Measurements from ENCODE around the gene R3HDM4.

The R3HDM4 gene

DNA sequence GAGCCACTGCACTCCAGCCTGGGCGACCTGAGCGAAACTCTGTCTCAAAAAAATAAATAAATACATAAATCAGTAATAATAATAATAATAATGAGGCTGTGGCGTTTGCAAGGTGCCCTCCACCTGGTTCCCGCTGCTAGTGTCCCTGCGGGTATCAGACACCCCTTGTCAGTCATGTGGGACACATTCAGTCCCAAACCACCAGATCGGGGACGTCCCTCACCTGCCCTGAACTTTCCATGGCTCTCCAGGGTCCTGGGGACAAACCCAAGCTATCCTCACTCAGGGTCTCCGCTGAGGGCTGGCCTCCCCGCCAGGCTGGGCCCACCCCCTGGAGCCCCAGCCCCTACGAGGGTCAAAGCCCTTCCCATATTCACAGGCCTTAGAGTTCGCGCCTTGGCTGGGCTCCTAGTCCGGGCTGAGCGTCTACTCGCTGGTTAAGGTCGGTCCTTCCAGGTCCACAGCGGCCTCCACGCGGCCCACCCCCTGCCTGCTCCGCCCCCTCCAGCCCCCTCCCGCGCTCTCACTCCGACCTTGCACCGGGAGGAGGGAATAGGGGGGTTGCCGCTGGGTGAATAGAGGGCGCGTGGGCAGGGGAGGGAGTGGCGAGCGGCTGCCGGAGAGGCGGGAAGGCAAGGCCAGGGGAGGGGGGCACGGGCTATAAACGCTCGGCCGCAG lies 3.8 kb upstream of the R3HDM4 start:
- Histone ChIP-seq H3K4ac (ENCODE audit: low read depth, low read length) (no peak overlapping the region), H3K4me3 (ENCODE audit: low read depth, low read length) (no peak overlapping the region), H3K9me3 (ENCODE audit: insufficient read depth, low read depth, low read length) (peaks cover 11% of the 10 kb centered on the region), H3K27me3 (ENCODE audit: insufficient read depth, low read length) (peaks cover 40% of the 10 kb centered on the region), H2BK120ac (ENCODE audit: insufficient read depth, low read length, poor library complexity) (no peak overlapping the region), H3K79me2 (ENCODE audit: control insufficient read depth, insufficient read depth, low read length, poor library complexity) (peaks cover 8% of the 10 kb centered on the region), H3K23ac (ENCODE audit: low read length) (no peak overlapping the region), H4K8ac (ENCODE audit: low read depth, low read length) (no peak overlapping the region), H3K27ac (ENCODE audit: low read depth, low read length) (no peak overlapping the region), H3K14ac (ENCODE audit: low read length) (no peak overlapping the region), H4K12ac (ENCODE audit: low read depth, low read length) (no peak overlapping the region), H3K36me3 (ENCODE audit: control insufficient read depth in 1 of 2, insufficient read depth in 2 of 2, low read length in 2 of 2) (no peaks in the 10 kb centered on the region), H2BK5ac (ENCODE audit: low read depth, low read length, poor library complexity) (no peak overlapping the region), H3K79me1 (ENCODE audit: low read length) (peaks cover 6% of the 10 kb centered on the region), H4K91ac (ENCODE audit: low read depth, low read length) (no peak overlapping the region), H2AFZ (ENCODE audit: insufficient read depth, low read length, poor library complexity) (no peak overlapping the region), H3K18ac (ENCODE audit: low read length) (no peak overlapping the region), H2AK5ac (ENCODE audit: low read length) (no peak overlapping the region), H3K4me1 (ENCODE audit: control insufficient read depth in 1 of 2, insufficient read depth in 2 of 2, low read length in 2 of 2) (peaks cover 10 to 16% of the 10 kb centered on the region in 2 experiments), H3K9ac (ENCODE audit: low read length) (no peak overlapping the region), H2BK12ac (ENCODE audit: low read length) (no peak overlapping the region), H3K4me2 (ENCODE audit: low read length) (peak overlapping the region; percentile 57)
- WGBS (ENCODE audit: extremely low coverage, insufficient coverage, insufficient read length), result no CpG with 5 or more reads among the region's 35 CpGs
- no peak for DNase-seq

DNA sequence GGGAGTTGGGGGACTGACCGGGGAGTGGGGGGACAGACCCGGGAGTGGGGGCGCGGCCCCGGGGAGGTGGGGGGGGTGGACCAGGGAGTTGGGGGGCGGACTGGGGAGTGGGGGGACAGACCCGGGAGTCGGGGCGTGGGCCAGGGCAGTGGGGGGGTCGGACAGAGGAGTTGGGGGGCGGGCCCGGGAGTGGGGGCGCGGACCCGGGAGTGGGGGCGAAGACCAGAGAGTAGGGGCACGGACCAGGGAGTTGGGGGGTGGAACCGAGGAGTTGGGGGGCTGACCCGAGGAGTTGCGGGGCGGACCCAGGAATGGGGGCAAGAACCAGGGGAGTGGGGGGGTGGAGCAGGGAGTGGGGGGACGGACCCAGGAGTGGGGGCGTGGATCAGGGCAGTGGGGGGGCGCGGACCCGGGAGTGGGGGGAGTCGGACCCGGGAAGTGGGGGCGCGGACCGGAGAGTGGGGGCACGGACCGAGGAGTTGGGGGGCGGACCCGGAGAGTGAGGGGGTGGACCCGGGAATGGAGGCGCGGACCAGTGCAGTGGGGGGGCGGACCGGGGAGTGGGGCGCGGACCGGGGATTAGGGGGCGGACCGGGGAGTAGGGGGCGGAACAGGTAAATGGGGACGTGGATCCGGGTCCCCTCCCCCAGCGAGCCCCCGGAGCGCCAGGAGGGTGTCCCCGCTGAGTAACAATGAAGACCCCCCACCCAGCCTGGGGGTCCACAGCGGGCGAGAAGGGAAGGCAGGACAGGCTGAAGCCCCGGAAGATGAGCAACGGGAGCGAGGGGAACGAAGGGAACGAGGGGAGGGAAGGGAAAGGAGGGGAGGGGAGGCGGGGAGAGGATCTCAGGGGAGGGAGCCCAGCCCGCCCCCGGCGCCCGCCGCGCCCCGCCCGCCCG lies 589 bp downstream of the R3HDM4 start:
- peak overlapping the region; percentile 81 for H4K12ac ChIP-seq (ENCODE audit: low read depth, low read length)
- peak overlapping the region; percentile 87 for H4K8ac ChIP-seq (ENCODE audit: low read depth, low read length)
- peaks cover 7 to 20% of the 10 kb centered on the region in 2 experiments for H3K4me1 ChIP-seq (ENCODE audit: control insufficient read depth in 1 of 2, insufficient read depth in 2 of 2, low read length in 2 of 2)
- H3K14ac ChIP-seq (ENCODE audit: low read length), result peak overlapping the region; percentile 97
- H2AK5ac ChIP-seq (ENCODE audit: low read length), result no peak overlapping the region
- no peak for DNase-seq
- H3K27ac ChIP-seq (ENCODE audit: low read depth, low read length), result no peak overlapping the region
- no CpG with 5 or more reads among the region's 69 CpGs for WGBS (ENCODE audit: extremely low coverage, insufficient coverage, insufficient read length)
- peak overlapping the region; percentile 82 for H2BK120ac ChIP-seq (ENCODE audit: insufficient read depth, low read length, poor library complexity)
- H2BK12ac ChIP-seq (ENCODE audit: low read length), result no peak overlapping the region
- peak overlapping the region; percentile 99 for H3K4ac ChIP-seq (ENCODE audit: low read depth, low read length)
- peak overlapping the region; percentile 93 for H3K4me3 ChIP-seq (ENCODE audit: low read depth, low read length)
- H3K9ac ChIP-seq (ENCODE audit: low read length), result peak overlapping the region; percentile 85
- peaks cover 4% of the 10 kb centered on the region for H3K9me3 ChIP-seq (ENCODE audit: insufficient read depth, low read depth, low read length)
- H3K36me3 ChIP-seq (ENCODE audit: control insufficient read depth in 1 of 2, insufficient read depth in 2 of 2, low read length in 2 of 2), result peaks cover 0 to 2% of the 10 kb centered on the region in 2 experiments
- peak overlapping the region; percentile 95 for H4K91ac ChIP-seq (ENCODE audit: low read depth, low read length)
- H3K23ac ChIP-seq (ENCODE audit: low read length), result no peak overlapping the region
- H2AFZ ChIP-seq (ENCODE audit: insufficient read depth, low read length, poor library complexity), result peak overlapping the region; percentile 83
- peaks cover 6% of the 10 kb centered on the region for H3K79me1 ChIP-seq (ENCODE audit: low read length)
- peaks cover 5% of the 10 kb centered on the region for H3K27me3 ChIP-seq (ENCODE audit: insufficient read depth, low read length)
- H2BK5ac ChIP-seq (ENCODE audit: low read depth, low read length, poor library complexity), result peak overlapping the region; percentile 80
- peaks cover 9% of the 10 kb centered on the region for H3K79me2 ChIP-seq (ENCODE audit: control insufficient read depth, insufficient read depth, low read length, poor library complexity)
- H3K4me2 ChIP-seq (ENCODE audit: low read length), result peak overlapping the region; percentile 63
- H3K18ac ChIP-seq (ENCODE audit: low read length), result peak overlapping the region; percentile 91

DNA sequence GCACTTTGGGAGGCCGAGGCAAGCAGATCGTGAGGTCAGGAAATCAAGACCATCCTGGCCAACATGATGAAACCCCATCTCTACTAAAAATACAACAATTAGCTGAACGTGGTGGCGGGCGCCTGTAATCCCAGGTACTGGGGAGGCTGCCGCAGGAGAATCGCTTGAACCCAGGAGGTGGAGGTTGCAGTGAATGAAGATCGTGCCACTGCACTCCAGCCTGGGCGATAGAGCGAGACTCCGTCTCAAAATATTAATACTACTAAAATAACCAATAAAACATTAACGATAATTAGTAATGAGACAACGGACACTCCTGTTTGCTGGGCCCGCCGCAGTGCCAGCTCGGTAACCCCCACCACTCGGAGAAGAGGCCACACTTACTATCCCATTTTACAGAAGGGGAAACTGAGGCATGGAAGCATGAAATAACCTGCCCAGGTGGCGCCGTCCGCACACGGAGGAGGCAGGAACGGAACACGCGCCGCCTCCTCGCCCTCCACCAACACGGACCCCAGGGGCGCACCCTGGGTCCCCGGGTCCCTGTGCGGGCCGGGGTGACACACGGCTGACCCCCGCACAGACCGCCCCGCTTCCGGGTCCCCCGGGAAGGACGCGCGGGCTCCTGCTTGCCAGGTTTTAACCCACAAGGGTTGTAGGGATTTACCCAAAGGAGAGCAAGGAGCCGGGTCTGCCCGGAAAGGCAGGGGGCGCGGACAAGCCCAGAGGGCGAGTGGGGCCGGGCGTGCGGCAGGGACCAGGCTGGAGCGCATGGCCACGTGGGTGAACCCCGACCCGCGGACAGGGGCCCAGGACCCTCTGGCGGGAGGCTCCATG lies 1.6 kb downstream of the R3HDM4 start:
- Histone ChIP-seq H4K8ac (ENCODE audit: low read depth, low read length) (no peak overlapping the region), H4K91ac (ENCODE audit: low read depth, low read length) (no peak overlapping the region), H3K27me3 (ENCODE audit: insufficient read depth, low read length) (no peaks in the 10 kb centered on the region), H2BK12ac (ENCODE audit: low read length) (no peak overlapping the region), H4K12ac (ENCODE audit: low read depth, low read length) (no peak overlapping the region), H3K9ac (ENCODE audit: low read length) (no peak overlapping the region), H3K14ac (ENCODE audit: low read length) (no peak overlapping the region), H2BK120ac (ENCODE audit: insufficient read depth, low read length, poor library complexity) (no peak overlapping the region), H3K79me2 (ENCODE audit: control insufficient read depth, insufficient read depth, low read length, poor library complexity) (peaks cover 9% of the 10 kb centered on the region), H3K79me1 (ENCODE audit: low read length) (peaks cover 6% of the 10 kb centered on the region), H3K4me3 (ENCODE audit: low read depth, low read length) (no peak overlapping the region), H3K23ac (ENCODE audit: low read length) (no peak overlapping the region), H2BK5ac (ENCODE audit: low read depth, low read length, poor library complexity) (no peak overlapping the region), H3K4ac (ENCODE audit: low read depth, low read length) (peak overlapping the region; percentile 77), H2AK5ac (ENCODE audit: low read length) (no peak overlapping the region), H3K27ac (ENCODE audit: low read depth, low read length) (no peak overlapping the region), H3K4me1 (ENCODE audit: control insufficient read depth in 1 of 2, insufficient read depth in 2 of 2, low read length in 2 of 2) (peaks cover 2 to 16% of the 10 kb centered on the region in 2 experiments), H3K18ac (ENCODE audit: low read length) (peak overlapping the region; percentile 46), H3K4me2 (ENCODE audit: low read length) (peak overlapping the region; percentile 49), H3K9me3 (ENCODE audit: insufficient read depth, low read depth, low read length) (peaks cover 1% of the 10 kb centered on the region), H2AFZ (ENCODE audit: insufficient read depth, low read length, poor library complexity) (no peak overlapping the region), H3K36me3 (ENCODE audit: control insufficient read depth in 1 of 2, insufficient read depth in 2 of 2, low read length in 2 of 2) (peaks cover 0 to 2% of the 10 kb centered on the region in 2 experiments)
- no peak for DNase-seq
- no CpG with 5 or more reads among the region's 54 CpGs for WGBS (ENCODE audit: extremely low coverage, insufficient coverage, insufficient read length)

- Histone ChIP-seq H4K12ac (ENCODE audit: low read depth, low read length) (no peak overlapping the region), H3K4me2 (ENCODE audit: low read length) (no peak overlapping the region), H3K9ac (ENCODE audit: low read length) (no peak overlapping the region), H3K36me3 (ENCODE audit: control insufficient read depth in 1 of 2, insufficient read depth in 2 of 2, low read length in 2 of 2) (peaks cover 0 to 5% of the 10 kb centered on the region in 2 experiments), H3K27me3 (ENCODE audit: insufficient read depth, low read length) (no peaks in the 10 kb centered on the region), H2AK5ac (ENCODE audit: low read length) (no peak overlapping the region), H3K27ac (ENCODE audit: low read depth, low read length) (no peak overlapping the region), H3K4ac (ENCODE audit: low read depth, low read length) (no peak overlapping the region), H4K91ac (ENCODE audit: low read depth, low read length) (no peak overlapping the region), H2BK5ac (ENCODE audit: low read depth, low read length, poor library complexity) (no peak overlapping the region), H3K18ac (ENCODE audit: low read length) (peak overlapping the region; percentile 25), H3K4me1 (ENCODE audit: control insufficient read depth in 1 of 2, insufficient read depth in 2 of 2, low read length in 2 of 2) (peaks cover 2 to 13% of the 10 kb centered on the region in 2 experiments), H3K23ac (ENCODE audit: low read length) (no peak overlapping the region), H3K4me3 (ENCODE audit: low read depth, low read length) (no peak overlapping the region), H4K8ac (ENCODE audit: low read depth, low read length) (no peak overlapping the region), H2AFZ (ENCODE audit: insufficient read depth, low read length, poor library complexity) (no peak overlapping the region), H2BK12ac (ENCODE audit: low read length) (no peak overlapping the region), H3K9me3 (ENCODE audit: insufficient read depth, low read depth, low read length) (no peaks in the 10 kb centered on the region), H2BK120ac (ENCODE audit: insufficient read depth, low read length, poor library complexity) (no peak overlapping the region), H3K79me1 (ENCODE audit: low read length) (no peaks in the 10 kb centered on the region), H3K79me2 (ENCODE audit: control insufficient read depth, insufficient read depth, low read length, poor library complexity) (peaks cover 4% of the 10 kb centered on the region), H3K14ac (ENCODE audit: low read length) (no peak overlapping the region)
- no peak for DNase-seq
- no CpG with 5 or more reads among the region's 14 CpGs for WGBS (ENCODE audit: extremely low coverage, insufficient coverage, insufficient read length)
Measured at GRCh38 chr19:907183-907853, 5.7 kb downstream of the R3HDM4 start.
